Panc1 (cell line): ENCODE measurements around the gene ZCCHC7. TPM values are rescaled to one million over a fixed set of nuclear protein-coding genes. Genes with fewer than 3 reads are reported as not detected.

Source experiments
- ATAC-seq: fragments of 200-7000 bp; cut with Tn5 transposase; 2 replicates; pipeline ENCODE4 v1.9.1; 2020; ENCODE audit warnings: mild to moderate bottlenecking, moderate library complexity
- BruUV-seq: library from RNA; stranded (reverse); fragments of 400-500 nt; replicated peaks from 2 replicates; lab custom pipeline; 2021; lab: Mats Ljungman, UMichigan
- CTCF ChIA-PET: fragments of 300-600 bp; sonication (Branson Sonifier 250); formaldehyde crosslinking; loops from one replicate; lab custom pipeline; 2022; ENCODE audit warnings: antibody characterized with exemption; lab: Charles Lee
- POLR2A ChIA-PET: fragments of 300-600 bp; sonication (Branson Sonifier 250); formaldehyde crosslinking; loops from one replicate; lab custom pipeline; 2022; ENCODE audit warnings: antibody characterized with exemption; lab: Charles Lee
- DNase-seq: peaks from one replicate; pipeline ENCODE4 v3.0.0-alpha.2; 2010; ENCODE audit warnings: low read depth, low spot score
- H3K27ac ChIP-seq: 2 replicates; pipeline ENCODE4 v1.5.1; 2011; ENCODE audit warnings: mild to moderate bottlenecking, low read length, inconsistent platforms
- H3K27me3 ChIP-seq: fragments of 200-500 bp; sonication (Bioruptor generic); 2 replicates; pipeline ENCODE4 v1.6.0; 2014; ENCODE audit warnings: low read length, inconsistent platforms; ENCODE audit not compliant: control insufficient read depth, insufficient read depth
- H3K36me3 ChIP-seq: fragments of 200-500 bp; sonication (Bioruptor generic); 2 replicates; pipeline ENCODE4 v1.5.1; 2014; ENCODE audit warnings: inconsistent platforms, mild to moderate bottlenecking, low read length, moderate library complexity; ENCODE audit not compliant: control insufficient read depth, insufficient read depth
- H3K4me1 ChIP-seq: 2 replicates; pipeline ENCODE4 v1.5.1; 2011; ENCODE audit warnings: inconsistent platforms, mild to moderate bottlenecking, low read length, moderate library complexity; ENCODE audit not compliant: control insufficient read depth, insufficient read depth
- H3K4me3 ChIP-seq, 2 experiments: 2 replicates each; pipeline ENCODE4 v1.5.1; 2011 to 2012; ENCODE audit warnings: low read depth in 2 of 2, low read length in 2 of 2, mild to moderate bottlenecking in 2 of 2, inconsistent platforms in 1 of 2, moderate library complexity in 1 of 2
- H3K9me3 ChIP-seq: fragments of 200-500 bp; sonication (Bioruptor generic); 2 replicates; pipeline ENCODE4 v1.5.1; 2014; ENCODE audit warnings: low read depth, mild to moderate bottlenecking, inconsistent platforms, low read length, moderate library complexity; ENCODE audit not compliant: control insufficient read depth, insufficient read depth
- POLR2AphosphoS5 ChIP-seq: IDR thresholded peaks from 2 replicates; pipeline ENCODE4 v1.6.1; 2012; ENCODE audit warnings: mild to moderate bottlenecking, low read depth, low read length, moderate library complexity
- SIN3A ChIP-seq: IDR thresholded peaks from 2 replicates; pipeline ENCODE4 v1.6.1; 2012; ENCODE audit warnings: low read depth, mild to moderate bottlenecking, low read length, moderate library complexity, borderline replicate concordance; ENCODE audit not compliant: insufficient read depth
- TCF7L2 ChIP-seq: IDR thresholded peaks from 2 replicates; pipeline ENCODE4 v1.6.1; 2011; ENCODE audit warnings: mild to moderate bottlenecking, low read depth, low read length, inconsistent platforms
- in situ Hi-C: cut with HindIII; loops from 2 replicates; pipeline ENCODE4 v1.10.0; 2016; ENCODE audit warnings: low sequenced_read_pairs, low pct_unique_long_range_greater_than_20kb
- intact Hi-C: fragments of 100-400 bp; cut with micrococcal nuclease; formaldehyde crosslinking; loops from one replicate; pipeline ENCODE4 v1.10.0; 2022; ENCODE audit not compliant: unreplicated experiment
- total RNA-seq: library from RNA; stranded (reverse); gene quantifications from one replicate; pipeline ENCODE4 v1.2.1, GENCODE V29; 2021; ENCODE audit not compliant: unreplicated experiment
- TF ChIP-seq, protein P1 (sequence below), 2 experiments: IDR thresholded peaks; 2 replicates each; pipeline ENCODE4 v1.6.1; 2011 to 2012; ENCODE audit warnings: low read depth in 2 of 2, control low read depth in 1 of 2, low read length in 1 of 2, mild to moderate bottlenecking in 1 of 2, moderate library complexity in 1 of 2; ENCODE audit not compliant: insufficient read depth in 1 of 2
- TF ChIP-seq, protein P2 (sequence below): fragments of 450-650 bp; IDR thresholded peaks from 2 replicates; pipeline ENCODE4 v1.5.1; 2017; ENCODE audit warnings: mild to moderate bottlenecking

ZCCHC7 gene
- total RNA-seq, 1 experiment from 2014 or later = 43.7 TPM

DNA sequence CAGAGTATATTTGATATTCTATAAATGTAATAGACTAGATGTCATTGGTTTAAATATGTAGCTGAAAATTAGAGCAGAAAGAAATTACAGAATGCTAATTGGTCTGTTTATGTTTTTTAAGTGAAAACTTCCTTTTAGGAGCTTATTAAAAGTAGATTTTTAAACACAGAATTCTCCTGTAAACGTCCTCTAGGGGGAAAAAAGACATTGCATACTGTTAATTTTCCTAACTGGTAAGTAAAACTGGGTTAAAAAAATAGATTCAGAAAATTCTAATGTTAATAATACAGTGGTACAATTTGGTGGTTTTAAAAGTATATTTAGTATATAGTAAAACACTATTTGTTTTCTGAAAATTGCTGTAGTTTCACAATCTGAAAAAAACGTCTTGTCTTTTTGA lies 59.8 kb downstream of the ZCCHC7 start:
- no peaks in the 10 kb centered on the region for H3K4me1 ChIP-seq
- intact Hi-C loops (no loop called here), in situ Hi-C loops (no loop called here)
- no peaks in the 10 kb centered on the region for H3K27me3 ChIP-seq
- DNase-seq = no peak
- H3K27ac ChIP-seq = no peak overlapping the region
- no peak for ATAC-seq
- H3K9me3 ChIP-seq = no peaks in the 10 kb centered on the region
- CTCF ChIA-PET = no interaction called here
- TF ChIP-seq, protein P1, sequence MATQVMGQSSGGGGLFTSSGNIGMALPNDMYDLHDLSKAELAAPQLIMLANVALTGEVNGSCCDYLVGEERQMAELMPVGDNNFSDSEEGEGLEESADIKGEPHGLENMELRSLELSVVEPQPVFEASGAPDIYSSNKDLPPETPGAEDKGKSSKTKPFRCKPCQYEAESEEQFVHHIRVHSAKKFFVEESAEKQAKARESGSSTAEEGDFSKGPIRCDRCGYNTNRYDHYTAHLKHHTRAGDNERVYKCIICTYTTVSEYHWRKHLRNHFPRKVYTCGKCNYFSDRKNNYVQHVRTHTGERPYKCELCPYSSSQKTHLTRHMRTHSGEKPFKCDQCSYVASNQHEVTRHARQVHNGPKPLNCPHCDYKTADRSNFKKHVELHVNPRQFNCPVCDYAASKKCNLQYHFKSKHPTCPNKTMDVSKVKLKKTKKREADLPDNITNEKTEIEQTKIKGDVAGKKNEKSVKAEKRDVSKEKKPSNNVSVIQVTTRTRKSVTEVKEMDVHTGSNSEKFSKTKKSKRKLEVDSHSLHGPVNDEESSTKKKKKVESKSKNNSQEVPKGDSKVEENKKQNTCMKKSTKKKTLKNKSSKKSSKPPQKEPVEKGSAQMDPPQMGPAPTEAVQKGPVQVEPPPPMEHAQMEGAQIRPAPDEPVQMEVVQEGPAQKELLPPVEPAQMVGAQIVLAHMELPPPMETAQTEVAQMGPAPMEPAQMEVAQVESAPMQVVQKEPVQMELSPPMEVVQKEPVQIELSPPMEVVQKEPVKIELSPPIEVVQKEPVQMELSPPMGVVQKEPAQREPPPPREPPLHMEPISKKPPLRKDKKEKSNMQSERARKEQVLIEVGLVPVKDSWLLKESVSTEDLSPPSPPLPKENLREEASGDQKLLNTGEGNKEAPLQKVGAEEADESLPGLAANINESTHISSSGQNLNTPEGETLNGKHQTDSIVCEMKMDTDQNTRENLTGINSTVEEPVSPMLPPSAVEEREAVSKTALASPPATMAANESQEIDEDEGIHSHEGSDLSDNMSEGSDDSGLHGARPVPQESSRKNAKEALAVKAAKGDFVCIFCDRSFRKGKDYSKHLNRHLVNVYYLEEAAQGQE (IDR thresholded peaks at IDR 0.05; ENCODE audit: insufficient read depth in 1 of 2, low read depth in 2 of 2, low read length in 1 of 2) = no peak
- TF ChIP-seq SIN3A (no peak), POLR2AphosphoS5 (no peak), TCF7L2 (no peak)
- TF ChIP-seq, protein P2, sequence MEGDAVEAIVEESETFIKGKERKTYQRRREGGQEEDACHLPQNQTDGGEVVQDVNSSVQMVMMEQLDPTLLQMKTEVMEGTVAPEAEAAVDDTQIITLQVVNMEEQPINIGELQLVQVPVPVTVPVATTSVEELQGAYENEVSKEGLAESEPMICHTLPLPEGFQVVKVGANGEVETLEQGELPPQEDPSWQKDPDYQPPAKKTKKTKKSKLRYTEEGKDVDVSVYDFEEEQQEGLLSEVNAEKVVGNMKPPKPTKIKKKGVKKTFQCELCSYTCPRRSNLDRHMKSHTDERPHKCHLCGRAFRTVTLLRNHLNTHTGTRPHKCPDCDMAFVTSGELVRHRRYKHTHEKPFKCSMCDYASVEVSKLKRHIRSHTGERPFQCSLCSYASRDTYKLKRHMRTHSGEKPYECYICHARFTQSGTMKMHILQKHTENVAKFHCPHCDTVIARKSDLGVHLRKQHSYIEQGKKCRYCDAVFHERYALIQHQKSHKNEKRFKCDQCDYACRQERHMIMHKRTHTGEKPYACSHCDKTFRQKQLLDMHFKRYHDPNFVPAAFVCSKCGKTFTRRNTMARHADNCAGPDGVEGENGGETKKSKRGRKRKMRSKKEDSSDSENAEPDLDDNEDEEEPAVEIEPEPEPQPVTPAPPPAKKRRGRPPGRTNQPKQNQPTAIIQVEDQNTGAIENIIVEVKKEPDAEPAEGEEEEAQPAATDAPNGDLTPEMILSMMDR = no peak
- BruUV-seq = no TSS peak
- POLR2A ChIA-PET = no interaction called here
- H3K36me3 ChIP-seq = no peaks in the 10 kb centered on the region
- no peak overlapping the region for H3K4me3 ChIP-seq

DNA sequence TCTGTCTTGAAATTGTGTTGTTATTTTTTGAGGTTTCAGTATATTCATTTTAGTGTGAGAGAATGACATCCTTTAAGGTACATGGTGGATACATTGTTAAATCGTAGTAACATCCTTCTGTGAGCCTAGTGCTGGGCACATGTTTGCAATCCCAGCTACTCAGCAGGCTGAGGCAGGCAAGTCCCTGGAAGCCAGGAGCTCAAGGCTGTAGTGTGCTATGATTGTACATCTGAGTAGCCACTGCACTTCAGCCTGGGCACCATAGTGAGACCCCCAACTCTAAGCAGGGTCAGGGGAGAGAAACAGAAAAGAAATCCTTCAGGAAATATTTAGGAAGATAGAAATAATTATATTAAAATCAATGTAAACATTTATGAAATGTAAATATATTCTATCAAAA lies 62.3 kb downstream of the ZCCHC7 start:
- Histone ChIP-seq H3K4me3 (no peak overlapping the region), H3K4me1 (no peaks in the 10 kb centered on the region), H3K27ac (no peak overlapping the region), H3K9me3 (no peaks in the 10 kb centered on the region), H3K27me3 (no peaks in the 10 kb centered on the region), H3K36me3 (no peaks in the 10 kb centered on the region)
- peak; percentile 54; the same call in 1 of the 2 replicates for ATAC-seq
- ChIA-PET CTCF (no interaction called here), POLR2A (interaction anchor here (0.6 kb wide), 1 partner anchor 31 kb away, joined by 4 read pairs; no protein-coding TSS in a partner anchor)
- no peak for DNase-seq
- in situ Hi-C loops (no loop called here), intact Hi-C loops (no loop called here)
- TF ChIP-seq, protein P2 = no peak
- no peak for TF ChIP-seq POLR2AphosphoS5
- TF ChIP-seq, protein P1 (IDR thresholded peaks at IDR 0.05; ENCODE audit: insufficient read depth in 1 of 2, low read depth in 2 of 2, low read length in 1 of 2) = no peak
- no peak for TF ChIP-seq SIN3A
- TF ChIP-seq TCF7L2 = no peak
- no TSS peak for BruUV-seq
